Naive thymus-derived CD4-positive, alpha-beta T cell (primary cell): Measurements from ENCODE around the gene NR3C2. TPM values are rescaled to one million over a fixed set of nuclear protein-coding genes. Genes with fewer than 3 reads are reported as not detected.

Experiments
- ATAC-seq: fragments of 150-1000 bp; cut with Tn5 transposase; 2 replicates; pipeline ENCODE4 v1.10.0; 2021; ENCODE audit warnings: mild to moderate bottlenecking, moderate library complexity
- CTCF ChIA-PET: fragments of 350-600 bp; sonication (Branson Sonifier 250); formaldehyde crosslinking; loops from one replicate; lab custom pipeline; 2021; ENCODE audit warnings: antibody characterized with exemption; lab: Charles Lee
- POLR2A ChIA-PET: fragments of 350-600 bp; sonication (Branson Sonifier 250); formaldehyde crosslinking; loops from one replicate; lab custom pipeline; 2021; ENCODE audit warnings: antibody characterized with exemption, inconsistent platforms; lab: Charles Lee
- DNase-seq, 9 donors: peaks; one replicate each; pipeline versions ENCODE4 v3.0.0 to v3.0.0-alpha.2; 2020 to 2022; ENCODE audit warnings: mixed read lengths in 1 of 9
- H3K27ac ChIP-seq: one replicate; pipeline ENCODE4 v1.7.0; 2013; ENCODE audit warnings: mild to moderate bottlenecking, low read depth, low read length, moderate library complexity
- H3K27me3 ChIP-seq, 2 donors: one replicate each; pipeline ENCODE4 v1.7.0; 2013; ENCODE audit warnings: low read length in 2 of 2, mild to moderate bottlenecking in 2 of 2, moderate library complexity in 2 of 2; ENCODE audit not compliant: control insufficient read depth in 2 of 2, insufficient read depth in 2 of 2
- H3K36me3 ChIP-seq, 3 experiments: 1 replicate in 2 of 3; 2 replicates in 1 of 3; pipeline ENCODE4 v1.7.0; 2013; ENCODE audit warnings: low read length in 3 of 3, mild to moderate bottlenecking in 3 of 3, moderate library complexity in 1 of 3; ENCODE audit not compliant: insufficient read depth in 3 of 3, control insufficient read depth in 2 of 3
- H3K4me1 ChIP-seq, 2 donors: one replicate each; pipeline ENCODE4 v1.7.0; 2013; ENCODE audit warnings: low read length in 2 of 2, mild to moderate bottlenecking in 2 of 2, moderate library complexity in 1 of 2; ENCODE audit not compliant: control insufficient read depth in 2 of 2, insufficient read depth in 2 of 2
- H3K4me3 ChIP-seq: 2 replicates; pipeline ENCODE4 v1.7.0; 2013; ENCODE audit warnings: mild to moderate bottlenecking, low read length
- H3K9me3 ChIP-seq, 3 experiments: 1 replicate in 2 of 3; 2 replicates in 1 of 3; pipeline ENCODE4 v1.7.0; 2013; ENCODE audit warnings: low read length in 3 of 3; ENCODE audit not compliant: control insufficient read depth in 2 of 3
- H3K27ac Mint-ChIP-seq, 9 donors: one replicate each; pipeline ENCODE4 v1.8.0; 2020 to 2022; ENCODE audit warnings: mixed read lengths in 9 of 9, mild to moderate bottlenecking in 8 of 9, moderate library complexity in 5 of 9, inconsistent platforms in 2 of 9
- H3K27me3 Mint-ChIP-seq, 5 donors: one replicate each; pipeline ENCODE4 v1.8.0; 2021 to 2022; ENCODE audit warnings: mixed read lengths in 5 of 5, mild to moderate bottlenecking in 1 of 5
- H3K36me3 Mint-ChIP-seq, 5 donors: one replicate each; pipeline ENCODE4 v1.8.0; 2020 to 2022; ENCODE audit warnings: mixed read lengths in 5 of 5, mild to moderate bottlenecking in 3 of 5, inconsistent platforms in 1 of 5
- H3K4me1 Mint-ChIP-seq, 7 donors: one replicate each; pipeline ENCODE4 v1.8.0; 2020 to 2022; ENCODE audit warnings: mixed read lengths in 7 of 7, mild to moderate bottlenecking in 3 of 7, inconsistent platforms in 1 of 7
- H3K4me3 Mint-ChIP-seq, 10 donors: one replicate each; pipeline ENCODE4 v1.8.0; 2020 to 2022; ENCODE audit warnings: mild to moderate bottlenecking in 10 of 10, mixed read lengths in 10 of 10, moderate library complexity in 6 of 10, inconsistent platforms in 2 of 10
- H3K9me3 Mint-ChIP-seq, 11 donors: one replicate each; pipeline ENCODE4 v1.8.0; 2020 to 2022; ENCODE audit warnings: mixed read lengths in 11 of 11, mild to moderate bottlenecking in 4 of 11, inconsistent platforms in 1 of 11, moderate library complexity in 1 of 11
- intact Hi-C, 2 donors: fragments of 100-400 bp; cut with micrococcal nuclease; formaldehyde crosslinking; loops; one replicate each; pipeline ENCODE4 v1.15.1; 2023
- polyA plus RNA-seq, 2 donors: library from polyadenylated mRNA; unstranded; fragments of 300-500 nt; fragmentation: Illumina TruSeq; gene quantifications; one replicate each; pipeline ENCODE4 v1.2.3, GENCODE V29; 2021
- total RNA-seq, 6 experiments: library from RNA in 5 of 6; stranded (reverse) in 5 of 6; gene quantifications; 1 replicate in 5 of 6; 2 replicates in 1 of 6; pipeline ENCODE4 v1.2.3 and lab custom pipeline; 2021 to 2026

The NR3C2 gene
- total and polyA plus RNA-seq, 7 experiments from 2014 or later, result 2.2 to 55.2 (median 38.6) TPM

DNA sequence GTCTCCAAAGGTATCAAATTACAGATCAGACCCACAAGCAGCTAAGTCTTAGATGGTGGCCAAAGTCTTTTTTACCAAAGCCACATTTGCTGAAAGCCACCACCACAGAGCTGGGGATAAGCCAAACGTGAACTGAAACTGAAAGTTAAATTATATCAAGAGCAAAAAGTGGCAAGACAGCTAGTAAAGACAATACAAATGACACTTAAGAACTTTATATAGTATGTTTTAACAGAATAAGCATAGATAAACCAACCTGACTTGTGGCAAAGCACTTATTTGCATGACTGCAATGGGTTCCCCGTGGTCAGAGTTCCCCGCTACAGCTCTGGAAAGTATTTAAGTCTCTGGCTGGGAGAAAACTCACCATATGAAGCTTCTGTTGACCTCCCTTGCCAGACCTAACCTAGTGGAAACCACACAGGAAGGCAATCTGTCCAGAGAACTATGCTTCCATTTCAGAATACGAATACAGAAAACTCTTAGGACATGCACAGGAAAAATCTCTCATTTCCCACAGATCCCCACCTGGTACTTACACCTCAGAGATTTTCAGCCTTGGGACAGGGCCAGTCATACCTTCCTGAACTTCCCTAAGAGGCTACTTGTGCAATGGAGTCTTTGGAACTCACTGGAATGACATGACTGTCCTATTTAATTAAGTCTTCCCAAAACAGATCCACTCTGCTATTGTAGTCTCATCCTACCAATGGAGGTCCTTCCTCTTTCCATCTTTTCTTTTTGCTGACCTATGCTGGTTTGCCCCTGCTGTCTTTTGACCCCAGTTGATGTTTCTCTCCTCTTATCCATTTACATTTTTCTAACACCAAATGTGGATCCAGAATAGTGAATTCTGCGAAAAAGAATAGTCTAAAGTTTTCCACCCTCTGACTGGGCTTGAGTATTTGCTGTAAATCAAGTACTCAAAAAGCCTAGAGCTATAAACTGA is 225.1 kb downstream of the NR3C2 start:
- Mint-ChIP-seq H3K9me3 (peaks cover 0 to 5% (median 0%) of the 10 kb centered on the region in 11 donors), H3K36me3 (peaks cover 0 to 26% (median 11%) of the 10 kb centered on the region in 5 donors), H3K27me3 (no peaks in the 10 kb centered on the region), H3K4me1 (peaks cover 14 to 63% (median 42%) of the 10 kb centered on the region in 7 donors), H3K27ac (peak overlapping the region; percentile 41 to 90 (median 57)), H3K4me3 (peak overlapping the region; percentile 63 to 82 (median 78))
- Histone ChIP-seq H3K9me3 (no peaks in the 10 kb centered on the region), H3K27me3 (no peaks in the 10 kb centered on the region), H3K4me3 (peak overlapping the region; percentile 43), H3K27ac (peak overlapping the region; percentile 32), H3K36me3 (no peaks in the 10 kb centered on the region), H3K4me1 (peaks cover 11 to 15% of the 10 kb centered on the region in 2 donors)
- DNase-seq (peak in 5 of 9 donors; percentile 11 to 33 (median 25)), ATAC-seq (peak; percentile 67)
- intact Hi-C loops, result loop anchor here in 1 of 2 donors (5.0 kb wide), 2 partner anchors 160 to 225 kb away; partner anchors contain the start of gene NR3C2
- POLR2A ChIA-PET, result no interaction called here
- CTCF ChIA-PET, result no interaction called here

DNA sequence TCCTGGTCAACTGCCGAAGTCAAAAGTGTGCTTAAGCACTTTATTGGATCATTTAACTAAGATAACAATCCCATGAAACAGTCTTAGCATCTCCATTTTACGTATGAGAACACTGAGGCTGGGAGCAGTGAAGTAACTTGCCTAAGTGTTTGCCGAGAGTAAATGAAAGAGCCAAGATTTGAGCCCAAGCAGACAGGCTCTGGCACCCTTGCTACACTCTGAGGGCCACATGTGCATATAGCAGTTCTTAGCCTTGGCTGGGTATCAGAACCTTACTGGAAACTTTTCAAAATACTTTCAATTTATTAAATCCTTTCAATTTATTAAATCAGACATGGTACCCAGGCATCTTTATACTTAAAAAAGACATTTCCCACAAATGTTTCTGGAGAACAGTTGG is 225.9 kb downstream of the NR3C2 start:
- H3K4me1 ChIP-seq, result peaks cover 11 to 15% of the 10 kb centered on the region in 2 donors
- H3K36me3 ChIP-seq, result no peaks in the 10 kb centered on the region
- Mint-ChIP-seq H3K4me1 (peaks cover 14 to 64% (median 45%) of the 10 kb centered on the region in 7 donors), H3K9me3 (peaks cover 0 to 5% (median 0%) of the 10 kb centered on the region in 11 donors), H3K27ac (peak overlapping the region in 7 of 9 donors; percentile 18 to 90 (median 72)), H3K27me3 (no peaks in the 10 kb centered on the region), H3K4me3 (peak overlapping the region in 9 of 10 donors; percentile 63 to 82 (median 79)), H3K36me3 (peaks cover 0 to 26% (median 11%) of the 10 kb centered on the region in 5 donors)
- ATAC-seq (no peak), DNase-seq (no peak)
- intact Hi-C loops, result loop anchor here in 1 of 2 donors (5.0 kb wide), 2 partner anchors 159 to 226 kb away; partner anchors contain the start of gene NR3C2
- ChIA-PET POLR2A (no interaction called here), CTCF (no interaction called here)
- peak overlapping the region; percentile 43 for H3K4me3 ChIP-seq
- H3K27me3 ChIP-seq, result no peaks in the 10 kb centered on the region
- H3K27ac ChIP-seq, result no peak overlapping the region
- no peaks in the 10 kb centered on the region for H3K9me3 ChIP-seq

DNA sequence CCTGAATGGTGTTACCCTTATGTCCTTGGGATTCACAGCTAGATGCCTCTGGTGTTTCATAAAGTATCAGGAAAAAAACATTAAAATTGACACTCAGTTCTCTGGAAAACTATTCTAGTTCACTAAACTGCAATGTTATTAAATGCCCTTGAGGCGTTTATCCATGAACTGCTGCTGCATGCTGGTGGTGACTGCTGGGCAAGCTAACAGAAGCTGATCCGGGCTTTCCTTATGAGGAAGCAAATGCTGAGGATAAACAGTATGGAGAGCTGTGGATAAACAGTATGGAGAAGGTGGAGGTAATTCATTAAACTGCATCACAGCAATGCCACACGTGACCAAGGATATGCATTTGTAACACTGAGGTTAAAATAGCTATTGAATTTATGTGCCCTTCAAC is 227.0 kb downstream of the NR3C2 start:
- Mint-ChIP-seq H3K9me3 (peaks cover 0 to 5% (median 0%) of the 10 kb centered on the region in 11 donors), H3K4me3 (peak overlapping the region in 1 of 10 donors; percentile 5), H3K27ac (peak overlapping the region in 1 of 9 donors; percentile 16), H3K36me3 (peaks cover 0 to 20% (median 2%) of the 10 kb centered on the region in 5 donors), H3K4me1 (peaks cover 16 to 68% (median 50%) of the 10 kb centered on the region in 7 donors), H3K27me3 (no peaks in the 10 kb centered on the region)
- POLR2A ChIA-PET, result interaction anchor here (0.6 kb wide), 1 partner anchor 69 kb away, joined by 3 read pairs; no protein-coding TSS in a partner anchor
- ATAC-seq, result no peak
- H3K4me3 ChIP-seq, result no peak overlapping the region
- CTCF ChIA-PET, result no interaction called here
- peaks cover 11 to 15% of the 10 kb centered on the region in 2 donors for H3K4me1 ChIP-seq
- H3K27me3 ChIP-seq, result no peaks in the 10 kb centered on the region
- no peak for DNase-seq
- H3K27ac ChIP-seq, result no peak overlapping the region
- H3K9me3 ChIP-seq, result no peaks in the 10 kb centered on the region
- intact Hi-C loops, result loop anchor here in 1 of 2 donors (5.0 kb wide), 2 partner anchors 158 to 227 kb away; partner anchors contain the start of gene NR3C2
- no peaks in the 10 kb centered on the region for H3K36me3 ChIP-seq

DNA sequence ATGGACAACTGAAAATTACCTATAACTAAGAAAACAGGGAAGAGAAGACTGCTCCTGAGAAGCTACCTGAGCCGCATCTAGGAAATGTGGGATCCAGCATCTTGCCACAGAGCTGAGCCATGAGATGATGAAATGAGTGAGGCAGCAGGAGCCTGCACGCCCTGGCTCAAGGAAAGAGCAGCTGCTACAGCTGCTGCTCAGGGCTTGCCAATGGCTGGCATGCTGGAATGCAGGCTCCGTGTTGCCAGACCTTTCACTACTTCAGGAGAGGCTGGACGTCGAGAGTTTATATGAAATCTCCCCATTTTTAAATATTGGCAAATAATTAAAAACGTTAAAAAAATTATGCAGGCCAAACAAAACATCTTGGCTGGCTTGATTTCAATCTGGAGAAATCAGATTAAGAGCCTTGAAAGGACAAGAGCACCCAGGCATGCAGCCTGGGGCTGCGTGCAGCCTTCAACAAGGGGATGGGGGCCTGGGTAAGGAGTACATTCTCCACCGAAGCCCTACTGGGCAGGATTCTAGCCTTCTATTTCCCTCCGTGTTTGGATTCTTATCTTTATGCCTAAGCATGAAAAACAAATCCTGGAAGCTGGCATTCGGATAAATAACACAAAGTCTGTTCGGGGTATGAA is 227.6 kb downstream of the NR3C2 start:
- H3K4me3 Mint-ChIP-seq, result no peak overlapping the region
- H3K27me3 ChIP-seq, result no peaks in the 10 kb centered on the region
- ChIA-PET POLR2A (interaction anchor here (0.6 kb wide), 1 partner anchor 70 kb away, joined by 3 read pairs; no protein-coding TSS in a partner anchor), CTCF (interaction anchor here (0.6 kb wide), 1 partner anchor 224 kb away, joined by 3 read pairs; no protein-coding TSS in a partner anchor)
- no peak overlapping the region for H3K4me3 ChIP-seq
- no peaks in the 10 kb centered on the region for H3K9me3 ChIP-seq
- H3K4me1 Mint-ChIP-seq, result peaks cover 14 to 70% (median 46%) of the 10 kb centered on the region in 7 donors
- peaks cover 0 to 5% (median 0%) of the 10 kb centered on the region in 11 donors for H3K9me3 Mint-ChIP-seq
- no peak overlapping the region for H3K27ac ChIP-seq
- DNase-seq (no peak), ATAC-seq (no peak)
- intact Hi-C loops, result loop anchor here in 1 of 2 donors (5.0 kb wide), 2 partner anchors 157 to 228 kb away; partner anchors contain the start of gene NR3C2
- H3K36me3 Mint-ChIP-seq, result peaks cover 0 to 17% (median 2%) of the 10 kb centered on the region in 5 donors
- H3K36me3 ChIP-seq, result no peaks in the 10 kb centered on the region
- H3K4me1 ChIP-seq, result peaks cover 11 to 15% of the 10 kb centered on the region in 2 donors
- no peak overlapping the region for H3K27ac Mint-ChIP-seq
- H3K27me3 Mint-ChIP-seq, result no peaks in the 10 kb centered on the region

DNA sequence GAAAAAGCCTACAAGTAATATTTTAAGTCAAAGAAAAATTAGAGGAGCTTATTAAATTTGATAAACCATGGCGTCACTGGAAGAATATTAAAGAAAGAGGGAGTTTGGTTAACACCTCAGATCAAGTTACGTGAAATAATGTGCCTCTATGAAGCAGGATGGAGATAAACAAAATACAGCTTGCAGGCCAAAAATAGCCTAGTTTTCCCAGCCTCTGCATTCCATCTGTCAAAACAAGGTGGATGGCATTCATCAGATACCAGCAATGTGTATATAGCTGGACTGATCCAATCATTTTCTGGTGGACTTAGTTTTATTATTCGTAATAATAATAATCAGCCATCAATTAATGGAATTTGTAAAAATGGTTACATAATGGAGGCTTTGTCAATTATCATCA is 230.7 kb downstream of the NR3C2 start:
- Mint-ChIP-seq H3K4me1 (peaks cover 2 to 50% (median 28%) of the 10 kb centered on the region in 7 donors), H3K27ac (no peak overlapping the region), H3K4me3 (no peak overlapping the region), H3K36me3 (peaks cover 0 to 22% (median 3%) of the 10 kb centered on the region in 5 donors), H3K27me3 (no peaks in the 10 kb centered on the region), H3K9me3 (peaks cover 0 to 4% (median 0%) of the 10 kb centered on the region in 11 donors)
- POLR2A ChIA-PET, result no interaction called here
- H3K27ac ChIP-seq, result no peak overlapping the region
- peaks cover 0 to 7% of the 10 kb centered on the region in 2 donors for H3K4me1 ChIP-seq
- intact Hi-C loops, result no loop called here
- DNase-seq (no peak), ATAC-seq (no peak)
- no peaks in the 10 kb centered on the region for H3K9me3 ChIP-seq
- CTCF ChIA-PET, result no interaction called here
- H3K27me3 ChIP-seq, result no peaks in the 10 kb centered on the region
- H3K4me3 ChIP-seq, result no peak overlapping the region
- no peaks in the 10 kb centered on the region for H3K36me3 ChIP-seq

DNA sequence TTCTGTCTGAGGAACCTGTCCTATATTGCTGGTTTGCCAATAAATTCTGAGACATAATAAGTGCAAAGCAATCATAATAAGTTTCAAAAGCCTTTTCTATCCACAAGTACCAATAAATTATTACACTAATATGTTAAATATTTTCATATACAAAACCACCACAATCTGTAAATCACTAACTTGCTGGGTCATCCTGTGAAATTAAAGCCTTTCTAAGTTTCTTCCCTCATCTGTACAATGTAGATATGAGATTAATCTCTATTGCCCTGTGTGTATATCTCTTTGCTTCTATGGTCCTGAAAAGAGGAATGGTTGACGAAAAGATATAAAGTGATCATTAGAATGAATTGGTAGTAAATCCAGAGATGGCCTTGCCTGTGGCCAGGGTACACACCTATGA is 231.6 kb downstream of the NR3C2 start:
- no peaks in the 10 kb centered on the region for H3K27me3 Mint-ChIP-seq
- Histone ChIP-seq H3K36me3 (no peaks in the 10 kb centered on the region), H3K9me3 (no peaks in the 10 kb centered on the region), H3K4me3 (no peak overlapping the region), H3K27ac (no peak overlapping the region), H3K27me3 (no peaks in the 10 kb centered on the region), H3K4me1 (no peaks in the 10 kb centered on the region)
- POLR2A ChIA-PET, result no interaction called here
- no peak overlapping the region for H3K4me3 Mint-ChIP-seq
- DNase-seq (no peak), ATAC-seq (no peak)
- CTCF ChIA-PET, result no interaction called here
- no peak overlapping the region for H3K27ac Mint-ChIP-seq
- intact Hi-C loops, result no loop called here
- peaks cover 0 to 4% (median 0%) of the 10 kb centered on the region in 11 donors for H3K9me3 Mint-ChIP-seq
- H3K36me3 Mint-ChIP-seq, result peaks cover 0 to 26% (median 3%) of the 10 kb centered on the region in 5 donors
- H3K4me1 Mint-ChIP-seq, result peaks cover 0 to 53% (median 30%) of the 10 kb centered on the region in 7 donors
